ENCODE data around the gene PPM1L.
"Not testable (repeated sequence)": the region's sequence is repeated elsewhere in the genome, so short reads cannot be mapped to it uniquely, and the experiment has no call there.

The PPM1L gene

GRCh38 chr3:160755776-160756304 is at the start of gene PPM1L:
PPM1L (plus strand) TSS chr3:160756231.
- peak; percentile 65 for ATAC-seq
- H3K27me3 Mint-ChIP-seq = peaks cover 38% of the 10 kb centered on the region
- peaks cover 30% of the 10 kb centered on the region for H3K4me1 Mint-ChIP-seq
- no peaks in the 10 kb centered on the region for H3K9me3 Mint-ChIP-seq
- peak within 1 kb of the TSS; percentile 90 to 98 for H3K4me3 Mint-ChIP-seq
- peak within 1 kb of the TSS; percentile 99 for H3K27ac Mint-ChIP-seq
- DNase-seq = peak in 1 of 2 donors; percentile 73

- peak; percentile 69 for ATAC-seq
- no peak overlapping the region for H3K27ac Mint-ChIP-seq
Observed at GRCh38 chr3:160707187-160707794, 48.7 kb upstream of the PPM1L start.

GRCh38 chr3:160709477-160710182 is 46.4 kb upstream of the PPM1L start:
- Mint-ChIP-seq H3K27me3 (peaks cover 35% of the 10 kb centered on the region), H3K9me3 (no peaks in the 10 kb centered on the region), H3K4me1 (no peaks in the 10 kb centered on the region), H3K27ac (no peak overlapping the region), H3K4me3 (no peak overlapping the region)
- DNase-seq (no peak), ATAC-seq (no peak)

More at GRCh38 chr3:160707187-160707794, 48.7 kb upstream of the PPM1L start:
- Mint-ChIP-seq H3K9me3 (no peaks in the 10 kb centered on the region), H3K27me3 (peaks cover 35% of the 10 kb centered on the region), H3K4me1 (no peaks in the 10 kb centered on the region), H3K4me3 (no peak overlapping the region)
- DNase-seq = peak in 1 of 2 donors; percentile 17

GRCh38 chr3:160713144-160713543 is 42.9 kb upstream of the PPM1L start:
- H3K9me3 Mint-ChIP-seq, H3K4me3 Mint-ChIP-seq, ATAC-seq, H3K4me1 Mint-ChIP-seq, H3K27me3 Mint-ChIP-seq, DNase-seq, H3K27ac Mint-ChIP-seq: not testable (repeated sequence)

- Mint-ChIP-seq H3K27me3 (peaks cover 16% of the 10 kb centered on the region), H3K27ac (peak overlapping the region in 1 of 2 donors; percentile 44), H3K4me3 (no peak overlapping the region), H3K4me1 (no peaks in the 10 kb centered on the region), H3K9me3 (no peaks in the 10 kb centered on the region)
- no peak for ATAC-seq
- DNase-seq = no peak
Observed at GRCh38 chr3:160719710-160720109, 36.3 kb upstream of the PPM1L start.

- ATAC-seq (no peak), DNase-seq (no peak)
- no peaks in the 10 kb centered on the region for H3K9me3 Mint-ChIP-seq
- peak overlapping the region in 1 of 2 donors; percentile 44 for H3K27ac Mint-ChIP-seq
- no peak overlapping the region for H3K4me3 Mint-ChIP-seq
- H3K4me1 Mint-ChIP-seq = no peaks in the 10 kb centered on the region
- peaks cover 16% of the 10 kb centered on the region for H3K27me3 Mint-ChIP-seq
Observed at GRCh38 chr3:160720123-160720746, 35.8 kb upstream of the PPM1L start.

- no peaks in the 10 kb centered on the region for H3K9me3 Mint-ChIP-seq
- no peak for ATAC-seq
- H3K4me1 Mint-ChIP-seq = no peaks in the 10 kb centered on the region
- no peak overlapping the region for H3K27ac Mint-ChIP-seq
- DNase-seq = no peak
- H3K27me3 Mint-ChIP-seq = peaks cover 16% of the 10 kb centered on the region
- no peak overlapping the region for H3K4me3 Mint-ChIP-seq
Observed at GRCh38 chr3:160722331-160722730, 33.7 kb upstream of the PPM1L start.

GRCh38 chr3:160725338-160725737 is 30.7 kb upstream of the PPM1L start:
- DNase-seq (no peak), ATAC-seq (no peak)
- Mint-ChIP-seq H3K4me1 (no peaks in the 10 kb centered on the region), H3K4me3 (no peak overlapping the region), H3K27ac (no peak overlapping the region), H3K27me3 (peaks cover 16% of the 10 kb centered on the region), H3K9me3 (no peaks in the 10 kb centered on the region)

GRCh38 chr3:160735826-160736225 is 20.2 kb upstream of the PPM1L start:
- no peaks in the 10 kb centered on the region for H3K4me1 Mint-ChIP-seq
- DNase-seq (no peak), ATAC-seq (no peak)
- H3K27me3 Mint-ChIP-seq = no peaks in the 10 kb centered on the region
- H3K27ac Mint-ChIP-seq = no peak overlapping the region
- H3K4me3 Mint-ChIP-seq = no peak overlapping the region
- H3K9me3 Mint-ChIP-seq = no peaks in the 10 kb centered on the region

- H3K9me3 Mint-ChIP-seq = no peaks in the 10 kb centered on the region
- H3K27me3 Mint-ChIP-seq = peaks cover 11% of the 10 kb centered on the region
- no peak overlapping the region for H3K4me3 Mint-ChIP-seq
- no peak for DNase-seq
- H3K27ac Mint-ChIP-seq = no peak overlapping the region
- H3K4me1 Mint-ChIP-seq = no peaks in the 10 kb centered on the region
- no peak for ATAC-seq
Observed at GRCh38 chr3:160738048-160738447, 18.0 kb upstream of the PPM1L start.

GRCh38 chr3:160739079-160739478 is 17.0 kb upstream of the PPM1L start:
- Mint-ChIP-seq H3K27ac (no peak overlapping the region), H3K4me1 (no peaks in the 10 kb centered on the region), H3K27me3 (peaks cover 22% of the 10 kb centered on the region), H3K9me3 (no peaks in the 10 kb centered on the region), H3K4me3 (no peak overlapping the region)
- DNase-seq (no peak), ATAC-seq (no peak)

- Mint-ChIP-seq H3K4me3 (no peak overlapping the region), H3K9me3 (no peaks in the 10 kb centered on the region), H3K27ac (no peak overlapping the region), H3K27me3 (peaks cover 37% of the 10 kb centered on the region), H3K4me1 (peaks cover 11% of the 10 kb centered on the region)
- DNase-seq = no peak
- ATAC-seq = no peak
Observed at GRCh38 chr3:160746976-160747375, 9.1 kb upstream of the PPM1L start.

GRCh38 chr3:160747422-160747821 is 8.6 kb upstream of the PPM1L start:
- ATAC-seq = no peak
- H3K9me3 Mint-ChIP-seq = no peaks in the 10 kb centered on the region
- H3K4me1 Mint-ChIP-seq = peaks cover 11% of the 10 kb centered on the region
- DNase-seq = no peak
- no peak overlapping the region for H3K4me3 Mint-ChIP-seq
- no peak overlapping the region for H3K27ac Mint-ChIP-seq
- H3K27me3 Mint-ChIP-seq = peaks cover 33% of the 10 kb centered on the region

- Mint-ChIP-seq H3K27me3 (peaks cover 25% of the 10 kb centered on the region), H3K4me3 (no peak overlapping the region), H3K4me1 (peaks cover 11% of the 10 kb centered on the region), H3K9me3 (no peaks in the 10 kb centered on the region), H3K27ac (no peak overlapping the region)
- DNase-seq (no peak), ATAC-seq (no peak)
Observed at GRCh38 chr3:160748231-160748630, 7.8 kb upstream of the PPM1L start.

- peaks cover 19% of the 10 kb centered on the region for H3K27me3 Mint-ChIP-seq
- DNase-seq (no peak), ATAC-seq (no peak)
- H3K4me1 Mint-ChIP-seq = peaks cover 11% of the 10 kb centered on the region
- H3K9me3 Mint-ChIP-seq = no peaks in the 10 kb centered on the region
- no peak overlapping the region for H3K27ac Mint-ChIP-seq
- no peak overlapping the region for H3K4me3 Mint-ChIP-seq
Observed at GRCh38 chr3:160748787-160749186, 7.2 kb upstream of the PPM1L start.

GRCh38 chr3:160753953-160754352 is 2.1 kb upstream of the PPM1L start:
- Mint-ChIP-seq H3K27me3 (peaks cover 24% of the 10 kb centered on the region), H3K4me3 (peak overlapping the region; percentile 90 to 98), H3K9me3 (no peaks in the 10 kb centered on the region), H3K4me1 (peaks cover 32% of the 10 kb centered on the region), H3K27ac (peak overlapping the region in 1 of 2 donors; percentile 14)
- DNase-seq (no peak), ATAC-seq (no peak)
